ENCODE measurements around the gene CD38.

Gene CD38

DNA sequence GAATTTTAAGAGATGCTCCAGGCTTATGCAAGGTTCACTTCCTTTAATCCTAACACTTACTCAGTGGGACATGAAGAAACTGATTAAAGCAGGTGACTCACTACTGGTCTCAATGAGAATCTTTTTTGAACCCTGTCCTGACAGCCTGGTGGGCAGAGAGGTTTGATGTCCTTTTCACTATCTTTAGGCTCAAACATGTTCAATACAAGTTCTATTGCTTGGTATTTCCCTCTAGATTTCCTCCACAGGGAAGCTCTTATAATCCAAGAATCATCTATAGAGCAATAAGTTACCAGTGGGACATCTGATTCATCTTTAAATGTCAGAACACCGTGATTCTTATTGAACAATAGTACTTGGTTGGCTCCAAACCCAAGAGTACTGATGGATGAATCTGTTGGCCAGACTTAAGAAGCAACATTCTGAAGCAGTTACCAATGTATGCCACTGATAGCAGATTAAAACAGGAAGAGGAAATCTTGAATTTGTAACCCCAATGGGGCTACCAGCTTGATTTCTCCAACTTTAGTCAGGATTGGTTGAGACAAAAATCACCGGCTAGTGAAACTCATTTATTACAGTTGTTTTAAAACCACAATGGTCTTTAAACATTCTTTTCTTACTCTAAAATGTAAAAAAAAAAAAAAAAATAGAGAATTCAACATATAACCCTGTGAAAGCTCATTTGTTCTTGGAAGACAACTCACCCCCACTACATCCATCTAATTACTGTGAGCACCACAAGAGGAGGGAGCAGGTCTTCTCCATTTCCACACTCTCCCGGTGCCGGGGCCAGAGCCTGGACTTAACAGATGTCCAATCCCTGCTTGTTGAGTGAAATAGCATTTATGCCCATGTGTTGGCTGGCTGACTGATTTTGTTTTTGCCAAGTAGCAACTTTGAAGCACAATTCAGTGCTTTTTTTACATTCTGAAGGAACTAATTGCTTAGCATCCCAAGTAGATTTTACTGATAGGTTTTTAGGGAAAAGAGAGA lies 117.1 kb downstream of the CD38 start:
- no peak for DNase-seq (ENCODE audit: low read depth)
- TF ChIP-seq, protein P1, sequence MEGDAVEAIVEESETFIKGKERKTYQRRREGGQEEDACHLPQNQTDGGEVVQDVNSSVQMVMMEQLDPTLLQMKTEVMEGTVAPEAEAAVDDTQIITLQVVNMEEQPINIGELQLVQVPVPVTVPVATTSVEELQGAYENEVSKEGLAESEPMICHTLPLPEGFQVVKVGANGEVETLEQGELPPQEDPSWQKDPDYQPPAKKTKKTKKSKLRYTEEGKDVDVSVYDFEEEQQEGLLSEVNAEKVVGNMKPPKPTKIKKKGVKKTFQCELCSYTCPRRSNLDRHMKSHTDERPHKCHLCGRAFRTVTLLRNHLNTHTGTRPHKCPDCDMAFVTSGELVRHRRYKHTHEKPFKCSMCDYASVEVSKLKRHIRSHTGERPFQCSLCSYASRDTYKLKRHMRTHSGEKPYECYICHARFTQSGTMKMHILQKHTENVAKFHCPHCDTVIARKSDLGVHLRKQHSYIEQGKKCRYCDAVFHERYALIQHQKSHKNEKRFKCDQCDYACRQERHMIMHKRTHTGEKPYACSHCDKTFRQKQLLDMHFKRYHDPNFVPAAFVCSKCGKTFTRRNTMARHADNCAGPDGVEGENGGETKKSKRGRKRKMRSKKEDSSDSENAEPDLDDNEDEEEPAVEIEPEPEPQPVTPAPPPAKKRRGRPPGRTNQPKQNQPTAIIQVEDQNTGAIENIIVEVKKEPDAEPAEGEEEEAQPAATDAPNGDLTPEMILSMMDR (IDR thresholded peaks at IDR 0.05; ENCODE audit: control insufficient read depth, extremely low read depth, insufficient read depth), result no peak
- H3K4me3 ChIP-seq (ENCODE audit: low read depth, low read length), result no peak overlapping the region

DNA sequence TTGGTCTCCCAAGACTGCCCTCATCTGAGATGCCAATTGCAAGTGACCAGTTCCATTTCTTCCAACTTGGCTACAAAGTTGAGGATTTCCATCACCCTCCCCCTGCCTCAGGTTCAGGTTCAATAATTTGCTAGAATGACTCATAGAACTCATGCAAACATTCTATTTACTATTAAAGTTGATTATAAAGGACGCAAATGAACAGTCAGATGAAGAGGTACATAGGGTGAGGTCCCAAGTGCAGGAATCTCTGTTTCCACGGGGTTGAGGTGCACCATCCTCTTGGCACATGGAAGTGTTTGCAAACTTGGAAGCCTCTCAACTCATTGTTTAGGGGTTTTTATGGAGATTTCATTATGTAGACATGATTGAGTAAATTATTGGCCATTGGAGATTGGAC lies 119.4 kb downstream of the CD38 start:
- H3K4me3 ChIP-seq (ENCODE audit: low read depth, low read length), result no peak overlapping the region
- TF ChIP-seq, protein P1 (IDR thresholded peaks at IDR 0.05; ENCODE audit: control insufficient read depth, extremely low read depth, insufficient read depth), result no peak
- no peak for DNase-seq (ENCODE audit: low read depth)

DNA sequence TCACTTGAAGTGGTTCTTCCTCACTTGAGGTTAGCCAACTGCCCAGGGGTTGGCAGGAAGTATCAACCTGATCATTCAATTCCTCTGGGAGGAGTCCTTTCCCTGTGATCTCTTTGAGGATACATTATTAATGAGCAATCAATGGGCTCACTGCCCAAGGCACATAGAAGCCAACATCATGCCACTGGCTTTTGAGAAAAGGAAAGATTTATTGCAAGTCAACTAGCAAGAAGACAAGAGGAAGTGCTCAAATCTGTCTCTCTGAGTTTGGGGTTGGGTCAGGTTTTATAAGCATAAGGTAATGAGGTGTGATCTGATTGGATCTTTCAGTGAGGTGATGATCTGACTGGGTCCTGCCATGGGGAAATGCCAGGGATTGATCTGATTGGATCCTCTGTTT lies 120.8 kb downstream of the CD38 start:
- TF ChIP-seq, protein P1 (IDR thresholded peaks at IDR 0.05; ENCODE audit: control insufficient read depth, extremely low read depth, insufficient read depth), result no peak
- no peak overlapping the region for H3K4me3 ChIP-seq (ENCODE audit: low read depth, low read length)
- no peak for DNase-seq (ENCODE audit: low read depth)

DNA sequence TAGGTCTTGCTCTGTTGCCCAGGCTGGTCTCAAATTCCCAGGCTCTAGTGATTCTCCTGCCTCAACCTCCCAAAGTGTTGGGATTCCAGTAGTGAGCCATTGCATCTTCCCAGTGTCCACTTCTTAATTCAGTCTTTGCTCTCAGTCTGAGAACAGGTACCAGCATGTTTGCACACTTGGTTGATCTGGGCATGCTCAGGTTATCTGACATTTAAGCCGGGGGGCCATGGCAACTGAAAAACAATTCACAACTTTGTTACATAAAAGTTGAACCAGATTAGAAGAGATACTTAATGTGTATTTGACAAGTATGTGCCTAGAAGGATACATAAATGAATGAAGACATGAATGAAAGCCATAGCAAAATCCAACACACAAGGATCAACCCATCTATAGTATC lies 121.4 kb downstream of the CD38 start:
- DNase-seq (ENCODE audit: low read depth), result no peak
- TF ChIP-seq, protein P1 (IDR thresholded peaks at IDR 0.05; ENCODE audit: control insufficient read depth, extremely low read depth, insufficient read depth), result no peak
- no peak overlapping the region for H3K4me3 ChIP-seq (ENCODE audit: low read depth, low read length)

DNA sequence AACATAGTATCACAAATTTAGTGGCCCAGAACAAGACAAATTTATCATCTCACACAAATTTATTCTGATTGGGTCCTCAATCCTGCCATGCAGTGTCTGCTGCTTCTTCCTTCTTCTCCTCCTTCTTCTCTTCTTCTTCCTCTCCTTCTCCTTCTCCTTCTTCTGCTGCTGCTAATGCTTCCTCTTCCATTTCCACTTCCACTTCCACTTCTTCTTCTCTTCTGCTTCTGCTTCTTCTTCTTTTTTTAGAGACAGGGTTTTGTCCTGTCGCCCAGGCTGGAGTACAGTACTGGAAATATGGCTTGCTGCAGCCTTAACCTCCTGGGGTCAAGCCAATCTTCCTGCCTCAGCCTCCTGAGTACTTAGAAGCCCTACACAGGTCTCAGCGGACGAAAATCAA lies 122.9 kb downstream of the CD38 start:
- DNase-seq (ENCODE audit: low read depth), result no peak
- no peak overlapping the region for H3K4me3 ChIP-seq (ENCODE audit: low read depth, low read length)
- TF ChIP-seq, protein P1 (IDR thresholded peaks at IDR 0.05; ENCODE audit: control insufficient read depth, extremely low read depth, insufficient read depth), result no peak

DNA sequence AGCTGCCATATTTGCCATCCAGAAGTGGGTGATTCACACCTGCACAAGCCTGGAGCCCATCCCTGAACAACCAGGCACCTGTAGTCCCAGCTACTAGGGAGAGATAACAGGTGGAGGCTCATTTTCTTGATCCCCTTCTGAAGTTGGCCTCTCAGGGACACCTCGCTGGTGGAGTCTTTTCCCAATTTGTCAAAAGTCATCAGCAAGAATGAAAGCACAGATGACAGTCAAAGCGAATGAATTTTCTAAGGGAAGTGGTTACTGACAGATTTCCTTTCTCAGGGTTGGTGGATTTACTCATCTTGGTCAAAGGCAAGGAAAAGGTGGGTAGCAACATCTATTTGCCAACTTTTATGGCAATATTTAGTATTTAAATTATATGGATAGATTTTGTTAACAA lies 123.9 kb downstream of the CD38 start:
- no peak for DNase-seq (ENCODE audit: low read depth)
- H3K4me3 ChIP-seq (ENCODE audit: low read depth, low read length), result no peak overlapping the region
- TF ChIP-seq, protein P1 (IDR thresholded peaks at IDR 0.05; ENCODE audit: control insufficient read depth, extremely low read depth, insufficient read depth), result no peak
